ENCODE results near the gene AIF1L. TPM values are rescaled to one million over a fixed set of nuclear protein-coding genes. Genes with fewer than 3 reads are reported as not detected.
"Not testable (repeated sequence)": the region's sequence is repeated elsewhere in the genome, so short reads cannot be mapped to it uniquely, and the experiment has no call there.

AIF1L gene
- total RNA-seq, 1 donor from 2014 or later: 8.1 TPM

DNA sequence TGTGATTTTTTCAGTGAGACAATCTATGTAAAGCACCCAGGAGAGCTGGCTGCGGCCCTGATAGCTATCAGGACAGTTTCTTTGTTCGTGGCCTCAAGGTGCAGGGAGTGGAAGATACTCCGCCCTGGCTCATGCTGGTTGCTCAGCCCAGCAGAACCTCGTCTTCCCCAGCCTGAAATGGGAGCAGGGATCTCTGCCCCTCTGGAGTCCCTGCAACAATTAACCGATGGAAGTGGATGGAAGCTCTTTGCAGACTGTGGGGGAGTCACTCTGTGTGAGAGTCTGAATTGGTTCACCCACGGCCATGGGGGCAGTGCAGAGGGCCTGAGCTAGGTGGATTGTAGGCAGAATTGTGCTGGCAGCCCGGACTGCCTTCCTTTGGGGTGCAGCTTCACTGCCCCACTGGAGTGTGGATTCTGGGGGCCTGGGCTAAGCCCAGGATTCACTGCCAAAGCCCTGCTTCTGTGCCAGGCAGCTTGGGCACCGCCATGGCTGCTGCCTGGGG is 2.8 kb downstream of the AIF1L start:
- DNase-seq: no peak

DNA sequence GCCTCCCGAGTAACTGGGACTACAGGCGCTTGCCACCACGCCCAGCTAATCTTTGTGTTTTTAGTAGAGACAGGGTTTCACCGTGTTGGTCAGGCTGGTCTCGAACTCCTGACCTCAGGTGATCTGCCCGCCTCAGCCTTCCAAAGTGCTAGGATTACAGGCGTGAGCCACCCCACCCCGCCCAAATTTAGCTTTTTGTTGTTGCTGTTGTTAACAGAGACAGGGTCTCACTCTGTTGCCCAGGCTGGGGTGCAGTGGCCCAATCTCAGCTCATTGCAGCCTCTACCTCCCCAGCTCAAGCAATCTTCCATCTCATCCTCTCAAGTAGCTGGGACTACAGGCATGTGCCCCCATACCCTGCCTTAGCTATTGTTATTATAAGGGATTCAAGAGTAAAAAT is 3.5 kb downstream of the AIF1L start:
- DNase-seq: not testable (repeated sequence)

DNA sequence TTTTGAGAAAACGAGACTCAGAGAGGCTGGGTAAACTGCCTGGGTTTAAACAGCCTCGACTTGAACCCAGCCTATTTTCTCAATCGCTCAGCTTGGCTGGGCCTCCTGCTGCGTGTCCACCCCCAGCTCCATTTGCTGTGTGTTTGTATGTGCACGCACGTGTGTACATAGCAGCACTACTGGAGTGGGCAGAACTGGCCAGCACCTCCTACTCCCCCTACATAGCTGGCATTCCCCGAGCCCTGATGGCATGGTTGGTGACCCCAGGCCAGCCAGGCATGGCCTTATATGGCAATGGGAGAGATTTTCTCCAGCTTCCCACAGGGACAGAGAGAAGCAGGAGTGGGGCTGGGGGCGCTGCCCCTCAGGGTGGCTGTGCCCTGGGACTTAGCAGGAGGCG is 4.1 kb downstream of the AIF1L start:
- DNase-seq: no peak

DNA sequence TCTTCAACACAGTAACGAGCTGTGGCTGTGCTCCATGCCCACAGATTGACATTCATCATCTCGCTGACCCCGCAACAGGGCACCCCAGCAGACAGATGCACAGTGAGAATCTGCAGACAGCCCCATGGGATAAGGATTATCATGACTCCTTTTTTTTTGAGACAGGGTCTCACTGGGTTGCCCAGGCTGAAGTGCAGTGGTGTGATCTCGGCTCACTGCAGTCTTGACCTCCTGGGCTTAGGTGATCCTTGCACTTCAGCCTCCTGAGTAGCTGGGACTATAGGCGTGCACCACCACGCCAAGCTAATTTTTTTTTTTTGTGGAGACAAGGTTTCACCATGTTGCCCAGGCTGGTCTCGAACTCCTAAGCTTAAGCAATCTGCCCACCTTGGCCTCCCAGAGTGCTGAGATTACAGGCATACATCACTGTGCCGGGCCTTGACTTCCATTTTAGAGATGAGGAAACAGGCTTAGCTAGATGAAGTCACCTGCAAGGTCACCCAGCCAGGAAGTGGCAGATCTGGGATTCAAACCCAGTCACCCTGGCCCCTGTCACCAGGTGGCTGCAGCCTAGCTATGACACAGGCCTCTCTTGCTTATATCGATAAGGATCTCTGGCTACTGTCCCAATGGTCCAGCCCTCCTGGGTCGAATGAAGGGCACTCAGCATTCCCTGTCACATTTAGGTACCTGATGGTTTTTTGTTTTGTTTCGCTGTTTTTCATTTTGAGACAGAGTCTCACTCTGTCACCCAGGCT is 5.1 kb downstream of the AIF1L start:
- no peak for DNase-seq

DNA sequence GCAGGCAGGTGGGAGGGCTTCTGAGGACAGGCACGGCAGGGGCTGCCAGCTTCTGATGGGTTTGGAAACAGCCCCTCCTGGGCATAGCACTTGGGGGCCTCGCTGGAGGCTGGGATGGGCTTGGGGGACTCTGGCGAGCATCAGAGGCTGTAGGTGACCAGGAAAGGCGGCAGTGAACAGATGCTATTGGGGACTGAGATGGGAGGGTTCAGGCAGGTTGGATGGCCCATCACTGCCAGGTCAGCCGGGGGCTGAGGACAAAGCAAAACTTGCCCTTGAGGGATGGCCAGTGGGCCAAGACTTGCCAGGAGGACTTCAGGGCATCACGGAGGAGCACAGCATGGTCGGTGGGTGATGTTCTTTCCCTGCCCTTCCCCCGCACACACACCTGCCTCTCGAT is 6.7 kb downstream of the AIF1L start:
- DNase-seq: no peak

DNA sequence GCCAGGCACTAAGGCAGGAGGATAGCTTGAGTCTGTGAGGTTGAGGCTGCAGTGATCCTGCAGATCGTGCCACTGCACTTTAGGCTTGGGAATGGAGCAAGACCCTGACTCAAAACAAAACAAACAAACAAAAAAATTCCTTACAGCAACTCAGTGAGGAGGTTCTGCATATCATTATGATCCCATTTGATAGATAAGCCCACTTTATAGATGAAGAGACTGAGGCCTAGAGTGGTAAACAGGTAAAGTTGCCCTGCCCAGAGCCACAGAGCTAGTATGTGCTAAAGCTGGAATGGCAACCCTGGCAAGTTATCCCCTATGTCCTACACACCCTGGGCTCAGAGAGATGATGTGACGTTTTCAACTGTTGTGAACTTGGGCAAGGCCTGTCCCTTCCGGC is 7.2 kb downstream of the AIF1L start:
- no peak for DNase-seq

DNA sequence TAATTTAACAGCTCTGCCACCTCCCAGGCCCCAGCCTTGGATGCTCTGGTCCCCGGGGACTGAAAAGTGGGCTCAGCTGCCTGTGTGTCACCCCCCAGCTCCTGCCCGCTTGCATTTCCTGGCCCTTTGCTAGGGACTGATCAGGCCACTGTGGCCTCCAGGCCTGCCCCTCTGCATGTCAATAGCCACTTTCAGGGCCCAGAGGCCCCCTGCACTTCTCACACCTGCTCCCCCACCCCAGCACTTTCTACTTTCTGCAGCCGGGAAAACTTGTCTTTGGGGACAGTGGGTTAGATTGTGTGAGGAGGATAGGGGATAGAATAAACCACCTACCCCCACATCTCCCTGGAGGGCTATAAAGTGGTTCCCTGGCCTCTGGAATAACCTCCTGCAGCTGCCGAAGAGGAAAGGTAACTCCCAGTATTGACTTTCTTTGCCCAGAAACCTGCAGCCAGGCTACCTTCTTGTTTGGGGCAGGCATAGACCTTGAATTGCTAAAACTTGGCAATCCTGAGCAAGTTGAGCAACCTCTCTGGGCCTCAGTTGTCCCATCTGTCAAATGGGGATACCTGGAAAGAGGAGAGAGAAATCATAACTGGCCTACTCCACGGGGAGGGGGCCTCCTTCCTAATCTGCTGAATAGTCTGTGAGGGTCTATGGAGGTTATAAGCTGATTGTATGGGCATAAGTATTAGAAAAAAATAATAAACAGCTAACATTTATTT is 7.8 kb downstream of the AIF1L start:
- no peak for DNase-seq

DNA sequence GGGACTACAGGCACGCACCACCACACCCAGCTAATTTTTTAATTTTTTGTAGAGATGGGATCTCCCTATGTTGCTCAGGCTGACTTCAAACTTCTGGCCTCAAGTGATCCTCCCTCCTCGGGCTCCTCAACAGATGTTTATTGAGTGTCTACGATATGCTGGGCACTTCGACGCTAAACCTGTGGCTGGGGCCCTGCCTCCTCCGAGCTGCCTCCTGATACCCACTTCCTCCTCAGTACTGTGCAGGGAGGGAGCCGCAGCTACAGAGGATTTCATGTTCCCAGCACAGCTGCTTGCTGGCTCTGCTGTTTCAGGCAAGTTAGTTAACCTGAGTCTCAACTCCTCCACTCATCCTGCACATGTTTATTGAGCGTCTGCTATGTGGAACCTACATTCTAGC is 9.6 kb downstream of the AIF1L start:
- no peak for DNase-seq

DNA sequence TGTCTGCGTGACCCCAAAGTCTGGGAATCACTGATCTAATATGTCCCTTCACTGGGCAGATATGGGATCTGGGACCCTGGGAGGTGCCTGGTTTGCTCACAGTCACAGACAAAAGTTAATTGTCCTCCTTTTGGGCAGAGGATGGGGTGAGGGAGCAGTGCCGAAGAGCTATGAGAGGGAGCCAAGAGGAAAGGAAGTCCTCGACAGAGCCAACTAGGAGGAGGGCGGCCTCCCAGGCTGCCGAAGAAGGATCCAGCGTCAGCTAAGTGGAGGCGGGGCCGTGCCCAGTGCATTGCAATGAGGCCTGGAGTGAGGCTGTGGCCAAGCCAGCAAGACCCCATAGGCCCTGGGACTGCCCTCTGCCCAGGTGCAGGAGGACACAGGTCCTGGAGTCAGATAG is 11.4 kb downstream of the AIF1L start:
- no peak for DNase-seq

DNA sequence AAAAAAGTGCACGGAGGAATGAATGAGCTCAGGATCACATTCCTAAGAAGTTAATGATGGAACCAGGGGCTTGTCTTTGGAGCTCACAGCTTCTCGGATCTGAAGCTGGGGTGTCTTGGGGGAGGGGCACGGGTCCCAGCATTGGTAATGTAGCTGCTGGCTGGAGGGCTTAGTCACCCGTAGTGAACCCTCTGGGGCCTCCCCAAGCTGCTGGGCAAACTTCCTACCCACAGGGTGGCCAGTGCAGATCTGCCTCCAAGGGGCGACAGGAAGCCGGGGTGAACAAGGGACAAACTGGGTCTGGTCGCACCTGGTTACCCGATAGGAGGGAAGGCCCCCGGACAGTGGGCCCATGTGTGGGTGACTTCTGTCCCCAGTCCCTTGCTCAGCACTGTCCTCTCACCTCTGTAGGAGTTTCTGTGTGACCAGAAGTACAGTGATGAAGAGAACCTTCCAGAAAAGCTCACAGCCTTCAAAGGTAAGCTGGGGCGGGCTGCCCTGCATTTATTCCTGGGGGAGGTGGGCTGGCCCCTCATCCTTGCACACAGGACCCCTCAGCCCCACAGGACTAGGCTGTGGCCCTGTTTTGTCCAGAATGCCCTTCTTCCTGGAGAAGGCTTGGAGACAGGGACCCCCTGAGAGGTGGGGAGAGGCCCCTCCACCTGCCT is 15.0 kb downstream of the AIF1L start:
- no peak for DNase-seq

DNA sequence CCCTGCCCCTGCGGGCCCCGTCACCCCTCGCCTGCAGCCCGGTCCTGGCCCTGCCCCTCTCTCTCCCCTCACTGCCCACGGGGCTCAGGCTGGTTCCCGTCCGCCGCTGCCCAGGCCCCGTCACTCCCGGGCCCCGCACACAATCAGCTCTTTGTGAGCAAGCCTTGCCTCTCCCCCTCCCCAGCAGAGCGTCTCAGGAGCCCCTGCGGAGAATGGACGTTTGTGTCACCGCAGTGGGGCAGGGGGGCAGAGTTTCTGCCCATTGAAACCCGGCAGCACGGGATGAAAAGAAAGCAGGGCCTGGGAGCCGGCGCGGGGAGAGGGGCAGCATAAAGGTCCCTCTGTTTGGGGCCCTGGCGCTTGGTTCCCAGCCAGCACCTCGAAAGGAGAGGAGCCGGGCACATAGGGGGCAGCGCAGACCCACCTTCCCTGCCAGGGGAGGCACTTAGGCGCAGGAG is 15.6 kb downstream of the AIF1L start:
- DNase-seq: no peak

DNA sequence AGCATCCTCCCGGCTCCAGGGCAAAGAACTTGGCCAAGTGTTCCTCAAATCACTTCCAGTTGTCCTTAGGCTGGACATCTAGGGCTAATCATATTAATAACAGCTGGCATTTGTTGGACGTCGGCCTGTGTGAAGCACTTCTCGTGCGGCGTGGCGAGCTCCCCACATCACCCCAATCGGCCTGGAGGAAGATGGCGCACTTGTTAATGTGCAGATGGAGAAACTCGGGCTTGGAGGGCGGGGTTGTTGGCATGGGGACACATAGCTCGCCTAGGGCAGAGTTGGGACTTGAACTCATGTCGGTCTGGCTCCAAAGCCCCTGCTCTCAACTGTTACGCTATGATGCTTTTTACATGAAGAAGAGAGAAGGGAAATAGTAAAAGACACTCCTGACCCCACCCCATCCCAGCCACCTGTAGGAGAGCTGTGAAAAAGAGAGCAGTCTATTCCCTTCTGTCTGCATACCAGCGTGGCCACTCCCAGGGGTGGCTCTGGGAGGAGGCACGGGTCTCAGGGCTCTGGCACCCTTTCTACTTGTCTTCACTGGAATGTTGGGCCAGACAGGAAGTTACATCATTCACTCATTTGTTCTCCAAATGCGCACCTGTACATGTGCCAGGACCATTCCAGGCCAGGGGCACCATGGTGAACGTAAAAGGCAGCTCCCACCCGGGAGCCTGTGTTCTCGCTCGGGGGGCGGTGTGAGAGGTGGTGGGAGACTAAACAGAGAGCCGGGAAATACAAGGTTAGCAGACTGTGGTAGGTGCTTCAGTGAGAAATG is 16.2 kb downstream of the AIF1L start:
- DNase-seq: no peak

DNA sequence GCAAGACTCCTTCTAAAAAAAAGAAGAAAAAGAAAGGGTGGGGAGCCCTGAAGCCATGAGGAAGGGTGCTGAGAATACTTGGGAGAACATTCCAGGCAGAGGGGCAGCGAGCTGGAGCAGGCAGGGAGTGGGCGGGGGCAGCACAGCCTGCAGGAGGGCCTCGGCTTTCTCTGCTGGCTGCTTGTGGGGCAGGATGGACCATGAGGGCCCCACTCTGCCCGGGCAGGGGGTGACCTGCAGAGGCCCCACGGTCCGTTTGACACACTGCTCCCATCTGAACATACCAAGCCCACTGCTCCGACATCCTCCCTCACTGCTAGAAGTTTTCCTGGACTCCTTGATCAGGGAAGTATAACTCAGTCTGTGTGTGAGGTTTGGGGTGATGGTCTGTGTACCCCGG is 17.3 kb downstream of the AIF1L start:
- no peak for DNase-seq

DNA sequence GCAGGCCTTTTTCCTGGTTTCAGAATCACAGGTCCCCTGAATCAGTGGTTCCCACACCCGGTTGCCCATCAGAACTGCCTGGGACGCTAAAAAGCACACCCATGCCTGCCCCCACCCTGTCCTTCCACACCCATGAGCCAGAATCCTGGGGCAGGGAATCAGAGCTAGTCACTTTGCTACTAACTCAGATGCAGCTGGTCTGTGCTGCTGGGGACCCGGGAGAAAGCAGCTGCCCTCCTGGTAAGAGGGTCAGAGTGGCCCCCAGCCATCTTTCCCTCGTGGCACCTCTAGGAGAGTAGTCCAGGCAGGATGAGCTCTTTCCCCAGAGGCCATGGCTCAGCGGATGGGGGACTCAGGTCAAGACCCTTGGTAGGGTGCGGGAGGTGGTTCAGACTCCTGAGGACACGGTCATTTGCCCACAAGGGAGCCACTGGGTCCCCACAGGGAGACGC is 17.8 kb downstream of the AIF1L start:
- DNase-seq: no peak

DNA sequence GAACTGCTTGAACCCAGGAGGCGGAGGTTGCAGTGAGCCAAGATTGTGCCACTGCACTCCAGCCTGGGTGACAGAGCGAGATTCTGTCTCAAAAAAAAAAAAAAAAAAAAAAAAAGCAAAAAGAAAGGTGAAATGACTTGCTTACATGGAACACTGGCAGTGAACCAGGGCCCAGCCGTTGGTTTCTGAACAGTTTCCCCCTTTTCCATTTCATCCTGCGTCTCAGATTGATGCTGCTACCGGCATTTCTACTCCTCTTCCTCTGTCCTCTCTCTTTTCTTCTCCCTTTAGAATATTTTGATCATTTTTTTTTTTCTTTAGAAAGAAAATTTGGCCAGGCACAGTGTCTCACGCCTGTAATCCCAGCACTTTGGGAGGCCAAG is 19.0 kb downstream of the AIF1L start:
- not testable (repeated sequence) for DNase-seq

DNA sequence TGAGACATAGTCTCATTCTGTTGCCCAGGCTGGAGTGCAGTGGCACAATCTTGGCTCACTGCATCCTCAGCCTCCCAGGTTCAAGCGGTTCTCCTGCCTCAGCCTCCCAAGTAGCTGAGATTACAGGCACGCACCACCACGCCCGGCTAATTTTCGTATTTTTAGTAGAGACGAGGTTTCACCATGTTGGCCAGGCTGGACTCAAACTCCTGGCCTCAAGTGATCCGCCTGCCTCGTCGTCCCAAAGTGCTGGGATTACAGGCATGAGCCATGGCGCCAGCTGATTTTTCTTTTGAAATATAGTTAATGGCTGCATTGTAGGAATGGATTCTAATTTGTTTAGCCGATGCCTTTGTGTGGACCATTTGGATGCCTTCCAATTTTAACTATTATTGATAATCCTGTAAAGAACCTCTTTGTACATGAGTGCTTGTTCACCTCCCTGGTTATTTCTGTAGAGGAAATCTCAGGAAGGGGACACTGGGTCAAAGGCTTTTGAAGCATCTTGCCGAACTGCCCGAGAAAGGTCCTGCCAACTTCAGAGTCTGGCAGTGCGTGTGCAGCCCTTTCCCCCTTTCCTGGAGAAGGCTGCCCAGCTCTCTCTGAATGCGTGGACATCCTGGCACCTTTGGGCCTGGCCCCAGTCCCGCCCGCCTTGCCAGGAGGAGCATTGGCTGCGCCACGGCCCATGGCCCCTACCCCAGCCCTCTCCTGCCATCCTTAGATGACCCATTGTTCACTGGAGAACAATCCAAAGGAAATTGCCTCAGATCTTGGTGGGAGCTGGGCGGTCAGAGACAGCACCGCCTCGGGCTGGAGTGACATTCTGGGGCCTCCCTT is 20.2 kb downstream of the AIF1L start:
- no peak for DNase-seq

DNA sequence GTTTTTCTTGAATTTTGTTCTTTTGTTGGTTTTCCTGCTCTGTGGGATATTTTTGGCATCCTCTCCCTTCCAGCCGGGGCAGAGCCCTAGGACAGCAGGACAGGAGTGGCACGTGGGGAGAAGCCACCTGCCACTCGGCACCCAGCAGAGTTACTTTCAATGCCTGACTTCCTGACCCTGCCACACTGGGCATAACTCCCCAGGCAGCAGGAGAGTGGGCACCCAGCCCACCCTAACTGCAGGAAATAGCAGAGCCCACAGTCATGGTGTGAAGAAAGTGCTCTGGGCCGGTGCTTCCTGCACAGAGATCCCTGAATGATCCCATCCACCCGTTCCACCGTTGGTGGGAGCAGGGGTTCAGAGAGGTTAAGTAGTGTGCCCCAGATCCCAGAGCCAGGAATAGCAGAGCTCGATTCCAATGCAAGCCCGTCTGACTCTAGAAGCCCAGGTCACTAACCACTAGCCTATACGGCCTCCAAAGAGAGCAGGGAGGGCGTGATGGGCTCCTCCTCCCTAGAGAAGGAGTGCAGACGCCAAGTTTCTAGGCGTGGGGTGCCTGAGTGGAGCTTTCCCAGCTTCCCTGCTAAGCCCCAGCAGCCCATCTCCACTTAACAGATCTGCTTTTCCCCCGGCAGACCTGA is 20.9 kb downstream of the AIF1L start:
- DNase-seq: no peak

DNA sequence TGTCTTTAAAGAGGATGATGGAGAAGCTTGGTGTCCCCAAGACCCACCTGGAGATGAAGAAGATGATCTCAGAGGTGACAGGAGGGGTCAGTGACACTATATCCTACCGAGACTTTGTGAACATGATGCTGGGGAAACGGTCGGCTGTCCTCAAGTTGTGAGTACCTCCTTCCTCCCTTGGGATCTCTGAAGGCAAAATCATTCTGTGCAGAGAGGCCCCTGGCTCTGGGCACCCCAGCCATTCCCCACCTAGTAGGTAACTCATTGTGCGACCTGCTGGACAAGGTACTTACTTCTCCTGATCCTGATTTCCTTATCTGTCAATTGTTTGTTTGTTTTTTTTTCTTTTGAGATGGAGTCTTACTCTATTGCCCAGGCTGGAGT is 21.4 kb downstream of the AIF1L start:
- DNase-seq: no peak

DNA sequence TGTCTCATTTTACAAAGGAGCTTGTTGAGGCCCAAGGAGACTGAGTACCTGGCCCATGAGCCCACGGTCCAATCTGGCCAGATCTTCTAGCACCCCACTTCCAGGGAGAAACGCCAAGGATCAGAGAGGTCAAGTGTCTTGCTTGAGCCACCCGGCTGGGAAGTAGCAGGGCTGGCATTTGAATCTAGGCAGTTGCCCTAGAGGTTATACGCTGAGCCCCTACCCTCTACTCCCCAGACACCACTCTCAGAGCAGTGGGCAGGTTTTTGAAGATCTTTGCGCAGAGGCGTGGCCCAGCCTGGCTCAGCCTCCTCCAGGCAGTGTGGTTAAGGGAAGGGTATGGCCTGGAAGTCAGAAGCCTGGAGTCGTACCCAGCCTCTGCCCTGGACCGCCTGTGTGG is 23.3 kb downstream of the AIF1L start:
- DNase-seq: no peak

DNA sequence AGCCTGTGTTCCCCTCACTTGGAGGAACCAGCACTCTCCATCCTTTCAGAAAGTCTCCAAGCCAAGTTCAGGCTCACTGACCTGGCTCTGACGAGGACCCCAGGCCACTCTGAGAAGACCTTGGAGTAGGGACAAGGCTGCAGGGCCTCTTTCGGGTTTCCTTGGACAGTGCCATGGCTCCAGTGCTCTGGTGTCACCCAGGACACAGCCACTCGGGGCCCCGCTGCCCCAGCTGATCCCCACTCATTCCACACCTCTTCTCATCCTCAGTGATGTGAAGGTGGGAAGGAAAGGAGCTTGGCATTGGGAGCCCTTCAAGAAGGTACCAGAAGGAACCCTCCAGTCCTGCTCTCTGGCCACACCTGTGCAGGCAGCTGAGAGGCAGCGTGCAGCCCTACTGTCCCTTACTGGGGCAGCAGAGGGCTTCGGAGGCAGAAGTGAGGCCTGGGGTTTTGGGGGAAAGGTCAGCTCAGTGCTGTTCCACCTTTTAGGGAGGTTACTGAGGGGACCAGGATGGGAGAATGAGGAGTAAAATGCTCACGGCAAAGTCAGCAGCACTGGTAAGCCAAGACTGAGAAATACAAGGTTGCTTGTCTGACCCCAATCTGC is 24.4 kb downstream of the AIF1L start:
- DNase-seq: no peak
